HG02973 (cell line): ENCODE measurements around the gene AP3B1.

Experiments used
- ATAC-seq: cut with Tn5 transposase; IDR thresholded peaks from one replicate; pipeline ENCODE4 v1.9.1; 2021; ENCODE audit warnings: moderate library complexity; ENCODE audit not compliant: unreplicated experiment

The AP3B1 gene

DNA sequence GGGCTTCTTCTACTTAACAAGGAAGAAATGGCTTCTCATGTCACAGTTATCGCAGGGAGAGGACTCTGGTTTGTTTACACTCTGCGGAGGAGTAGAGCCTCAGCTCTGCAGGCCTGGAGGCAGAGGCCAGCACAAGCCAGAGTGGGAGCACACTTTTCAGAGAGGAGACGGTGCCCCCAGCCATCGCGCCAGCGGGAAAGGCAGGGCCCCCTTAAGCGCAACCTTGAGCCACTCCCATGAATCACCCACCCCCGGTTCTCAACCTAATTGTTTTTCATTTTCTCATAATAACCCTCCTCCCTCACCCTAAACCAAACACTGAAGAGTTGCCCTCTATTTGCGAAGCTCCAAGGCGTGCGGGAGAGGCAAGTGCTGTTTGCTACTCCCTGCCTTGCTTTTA is 309.9 kb downstream of the AP3B1 start:
- no peak for ATAC-seq

DNA sequence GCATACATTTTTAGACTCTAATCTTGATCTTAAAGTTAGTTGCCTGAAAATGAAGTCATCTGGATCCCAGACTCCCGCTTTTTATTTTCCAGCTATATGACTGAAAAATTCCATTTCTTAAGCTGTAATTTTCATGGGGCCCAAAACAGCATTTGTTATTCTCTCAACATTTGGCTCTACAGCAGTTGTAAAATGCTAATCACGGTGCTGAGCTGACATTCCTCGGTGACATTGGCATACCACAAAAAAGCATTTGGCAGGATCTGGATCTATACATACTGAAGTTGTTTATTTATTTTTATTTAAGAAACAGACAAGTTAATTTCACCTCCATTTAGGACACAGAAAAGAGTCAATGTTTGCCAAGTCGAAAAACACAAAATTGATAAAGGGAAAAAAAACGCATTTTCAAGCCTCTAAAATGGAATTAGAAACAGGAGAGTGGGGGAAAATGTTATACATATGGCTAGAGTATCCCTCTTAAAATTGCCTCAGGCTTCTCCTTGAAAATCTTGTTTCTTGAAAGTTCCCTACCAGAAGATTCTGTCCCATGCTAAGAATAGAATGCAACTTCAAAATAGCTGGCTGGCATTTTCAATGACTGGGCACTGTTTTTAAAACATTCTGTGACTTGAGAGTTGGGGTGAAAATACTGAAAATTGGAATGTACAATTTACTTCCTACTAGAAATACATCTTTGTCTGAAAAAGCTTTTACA is 310.9 kb downstream of the AP3B1 start:
- no peak for ATAC-seq

GRCh38 chr5:77981820-77982219 is 312.7 kb downstream of the AP3B1 start:
- no peak for ATAC-seq

GRCh38 chr5:77974576-77974975 is 319.9 kb downstream of the AP3B1 start:
- no peak for ATAC-seq

- ATAC-seq: no peak
These were observed 321.3 kb downstream of the AP3B1 start for GRCh38 chr5:77973253-77973609.

DNA sequence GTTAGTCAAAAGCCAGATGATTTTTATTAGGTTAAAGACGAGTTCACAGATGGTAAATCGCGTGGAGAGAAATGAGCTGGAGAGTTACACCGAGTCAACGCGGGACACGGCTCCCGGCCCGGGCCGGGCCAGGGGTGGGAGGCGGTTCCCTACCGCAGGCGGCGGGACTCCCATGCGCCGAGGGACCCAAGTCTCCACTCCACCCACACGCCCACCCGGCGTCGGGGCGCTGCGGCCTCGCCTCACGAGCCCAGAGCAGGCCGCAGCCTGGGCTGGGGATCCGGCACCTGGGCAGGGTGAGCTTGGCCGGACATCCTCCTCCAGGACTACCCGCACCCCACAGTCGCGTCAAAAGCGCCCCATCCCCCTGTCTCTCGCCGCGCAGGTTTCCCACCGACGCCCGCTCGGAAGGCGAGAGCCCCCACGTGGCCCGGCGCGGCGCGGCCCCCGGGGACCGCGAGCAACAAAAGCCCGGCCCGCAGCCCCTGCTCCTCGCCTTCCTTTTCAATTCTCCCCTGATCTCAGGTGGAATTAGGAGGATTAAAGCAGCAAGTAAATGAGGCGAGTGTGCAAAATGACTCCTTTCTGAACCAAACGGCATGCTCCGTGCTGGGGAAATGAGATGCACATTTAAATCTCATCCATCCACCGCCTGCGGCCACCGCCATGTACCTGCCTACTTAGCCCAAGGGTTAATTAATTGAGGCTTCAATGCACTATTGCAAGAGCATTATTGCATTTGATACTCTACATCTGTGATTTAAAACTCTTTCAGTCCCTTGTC is 321.8 kb downstream of the AP3B1 start:
- no peak for ATAC-seq

DNA sequence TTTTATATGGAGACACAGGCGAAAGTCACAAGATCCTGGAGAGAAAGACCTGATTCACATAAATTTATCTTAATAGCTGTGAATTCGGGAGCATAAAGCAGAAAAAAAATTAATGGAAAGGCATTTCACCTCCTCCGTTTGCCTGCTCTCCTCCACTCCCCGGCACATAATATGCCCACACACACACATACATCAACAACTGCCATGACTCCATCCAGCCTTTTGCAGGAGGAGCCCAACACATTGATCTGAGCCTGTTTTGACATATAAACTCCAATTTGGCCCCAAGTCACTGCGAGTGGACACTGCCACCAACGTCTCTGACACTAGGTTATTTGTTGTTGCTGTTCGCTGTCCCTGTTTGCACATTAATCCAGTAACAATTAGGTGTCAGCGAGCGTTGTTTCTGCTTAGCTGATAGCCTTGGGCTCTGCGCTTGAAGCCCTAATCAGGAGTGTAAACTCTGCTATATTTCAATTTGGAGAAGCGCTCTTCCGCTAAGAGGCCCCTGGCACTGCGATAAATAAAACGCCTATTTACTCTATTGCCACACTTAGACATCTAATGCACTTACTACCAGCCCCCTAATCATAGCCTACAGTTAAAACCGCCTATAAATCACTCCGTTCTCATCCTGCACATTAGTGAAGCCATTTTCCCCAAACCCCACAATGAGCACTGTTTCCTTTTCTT is 322.6 kb downstream of the AP3B1 start:
- no peak for ATAC-seq

DNA sequence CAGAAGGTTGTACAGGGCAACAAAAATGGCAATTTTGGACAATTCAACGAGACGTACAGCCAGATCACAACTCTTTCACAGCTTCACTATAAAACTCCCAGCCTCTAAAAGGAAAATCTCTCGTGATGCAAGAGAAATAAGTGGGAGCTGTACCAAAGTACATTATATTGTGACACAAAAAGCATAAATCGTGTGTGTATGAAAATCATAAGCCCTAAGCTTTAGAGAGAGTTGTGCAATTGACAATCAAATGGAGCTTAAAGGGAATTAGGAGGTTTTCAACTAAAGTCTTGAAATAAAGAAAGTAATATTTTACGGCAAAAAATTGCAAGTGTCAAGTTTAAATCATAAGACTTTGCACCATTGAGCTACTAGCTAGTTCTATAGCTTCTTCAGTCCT is 323.6 kb downstream of the AP3B1 start:
- no peak for ATAC-seq

GRCh38 chr5:77963795-77964194 is 330.7 kb downstream of the AP3B1 start:
- ATAC-seq: no peak

DNA sequence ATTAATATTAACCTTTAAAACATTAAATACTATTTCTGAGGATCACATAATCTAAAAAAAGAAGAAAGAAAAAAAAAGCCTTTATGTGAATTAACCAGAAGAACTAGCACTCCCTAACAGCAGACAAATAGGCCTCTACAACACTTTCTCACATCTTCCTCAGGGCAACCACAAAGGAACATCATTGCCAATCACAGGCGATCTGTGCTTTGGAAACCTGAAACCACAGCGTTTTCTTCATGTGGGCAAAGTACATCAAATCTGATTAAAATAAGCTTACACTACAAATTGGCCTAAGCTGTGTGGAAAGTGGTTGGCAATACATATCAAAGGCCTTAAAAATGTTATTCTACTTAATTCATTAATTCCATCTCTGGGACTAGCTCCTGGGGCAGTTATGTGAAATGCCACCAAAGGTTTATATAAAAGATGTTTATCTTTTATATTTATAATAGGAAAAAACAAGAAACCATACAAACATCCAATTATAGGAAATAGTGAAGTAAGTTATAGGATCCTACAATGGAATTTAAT is 333.6 kb downstream of the AP3B1 start:
- ATAC-seq: no peak

DNA sequence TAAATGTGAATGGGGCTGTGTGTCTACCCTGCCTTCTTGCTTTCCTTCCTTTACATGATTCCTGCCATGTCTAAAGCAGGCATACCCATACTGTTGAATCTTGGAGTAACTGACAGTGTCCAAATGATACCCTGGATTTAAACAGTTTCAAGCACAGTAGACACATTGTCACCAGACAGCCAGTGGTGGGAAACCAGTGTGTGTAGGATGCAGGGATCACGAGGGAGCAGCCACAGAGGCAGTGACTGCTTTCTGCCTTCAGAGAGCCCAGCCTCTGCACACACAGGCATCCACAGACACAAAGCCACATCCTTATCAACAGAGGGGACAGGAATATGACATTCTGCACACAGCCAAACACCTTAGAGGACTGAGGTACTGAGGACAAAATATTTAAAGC is 334.2 kb downstream of the AP3B1 start:
- no peak for ATAC-seq

DNA sequence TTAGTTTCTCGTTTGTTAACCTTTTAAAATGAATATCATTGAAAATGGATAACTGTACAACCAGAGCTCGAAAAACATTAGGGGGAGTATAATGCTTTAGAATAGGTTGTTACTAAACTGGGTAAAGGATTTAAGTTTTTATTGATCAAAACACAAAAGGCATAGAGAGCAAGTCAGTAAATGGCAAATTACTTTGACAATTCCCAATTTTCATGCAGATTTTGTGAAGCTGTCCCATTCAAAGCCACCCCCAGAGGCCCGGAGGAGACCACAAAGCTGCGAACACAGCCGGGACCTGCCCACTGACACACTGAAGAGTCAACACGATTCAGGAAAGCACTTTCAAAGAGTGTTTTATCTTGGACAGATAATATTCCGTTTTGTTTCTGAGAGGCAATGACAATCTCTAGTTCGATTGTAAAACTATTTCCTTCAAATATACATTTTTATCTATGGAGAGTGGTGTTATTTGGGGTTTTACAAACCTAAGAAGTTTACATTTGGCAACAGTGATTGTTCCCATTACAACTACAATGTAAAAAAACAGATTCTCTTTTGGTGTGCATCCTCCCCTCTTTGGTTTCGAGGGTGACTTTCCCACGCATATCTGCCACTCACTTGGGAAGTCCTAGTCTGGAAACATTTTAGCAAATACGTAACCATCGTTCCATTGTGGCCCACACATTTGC is 335.7 kb downstream of the AP3B1 start:
- ATAC-seq: no peak

- ATAC-seq: no peak
These were observed 336.5 kb downstream of the AP3B1 start for GRCh38 chr5:77957931-77958521.

- ATAC-seq: no peak
These were observed 337.0 kb downstream of the AP3B1 start for GRCh38 chr5:77957516-77957915.

GRCh38 chr5:77957081-77957480 is 337.4 kb downstream of the AP3B1 start:
- ATAC-seq: no peak

DNA sequence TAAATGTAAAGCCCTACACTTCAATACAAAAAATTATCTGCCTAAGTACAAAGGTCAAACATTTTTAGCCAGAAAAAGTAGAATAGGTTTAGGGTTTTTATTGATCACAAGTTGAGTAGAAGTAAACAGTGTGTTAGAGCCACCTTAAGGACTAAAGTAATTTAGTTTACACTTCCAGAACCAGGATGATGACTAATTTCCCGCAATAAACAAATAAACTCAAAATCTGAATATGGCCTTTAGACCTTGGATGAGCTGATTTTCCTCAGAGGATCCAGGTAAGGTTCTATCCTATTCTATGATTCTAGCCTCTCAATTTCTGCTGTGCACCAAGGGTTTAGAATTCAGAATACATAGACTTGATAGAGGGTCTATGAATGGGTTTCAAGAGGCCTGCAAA is 338.9 kb downstream of the AP3B1 start:
- ATAC-seq: no peak

- ATAC-seq: no peak
These were observed 341.1 kb downstream of the AP3B1 start for GRCh38 chr5:77953374-77953773.

DNA sequence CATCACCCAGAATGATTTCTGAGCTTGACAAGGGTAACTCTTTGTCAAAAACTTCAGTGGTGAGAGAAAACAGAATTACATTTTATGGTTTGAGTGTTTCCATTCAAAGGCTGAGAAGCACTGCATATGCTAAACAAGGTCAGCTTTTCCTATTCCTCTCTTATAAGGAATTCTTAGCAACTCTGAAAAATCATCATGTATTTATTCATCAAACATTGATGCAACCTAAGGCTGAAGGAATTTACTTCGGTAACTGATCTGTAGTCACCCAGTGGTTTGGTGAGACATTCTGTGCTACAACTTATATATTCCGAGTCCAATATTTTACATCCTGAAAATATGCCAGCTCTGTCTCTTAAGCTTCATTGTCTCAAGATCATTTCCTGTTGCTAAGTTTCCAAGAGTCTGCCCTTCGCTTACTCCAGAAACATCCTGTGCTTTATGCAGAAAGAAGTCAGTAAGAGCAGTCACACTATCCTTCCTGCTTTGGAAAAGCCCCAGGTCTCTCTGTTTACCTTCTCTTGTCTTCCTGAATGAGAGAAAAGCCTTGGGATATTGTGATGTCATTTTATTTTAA is 341.8 kb downstream of the AP3B1 start:
- no peak for ATAC-seq
